AG04449 (cell line): ENCODE measurements around the gene LGALS1.

ENCODE experiments used
- CTCF ChIA-PET: fragments of 350-600 bp; formaldehyde crosslinking; extraction: SDS; loops from one replicate; lab custom pipeline; 2021; ENCODE audit warnings: antibody characterized with exemption; lab: Yijun Ruan, JAX
- POLR2A ChIA-PET: fragments of 400-600, 350-600 bp; formaldehyde crosslinking; extraction: SDS; loops from one replicate; lab custom pipeline; 2020; ENCODE audit warnings: antibody characterized with exemption, inconsistent platforms; lab: Yijun Ruan, JAX
- DNase-seq: peaks from one replicate; pipeline ENCODE4 v3.0.0-alpha.2; 2010; ENCODE audit warnings: low read depth, low spot score
- H3K4me3 ChIP-seq: 2 replicates; pipeline ENCODE4 v1.5.1; 2011; ENCODE audit warnings: low read depth, mild to moderate bottlenecking, control low read depth, low read length
- TF ChIP-seq, protein P1 (sequence below): IDR thresholded peaks from one replicate; pipeline ENCODE4 v1.5.1; 2011; ENCODE audit warnings: mild to moderate bottlenecking, moderate library complexity, low read length, control low read depth, inconsistent platforms; ENCODE audit not compliant: insufficient read depth; ENCODE audit errors: missing control alignments

LGALS1 gene

DNA sequence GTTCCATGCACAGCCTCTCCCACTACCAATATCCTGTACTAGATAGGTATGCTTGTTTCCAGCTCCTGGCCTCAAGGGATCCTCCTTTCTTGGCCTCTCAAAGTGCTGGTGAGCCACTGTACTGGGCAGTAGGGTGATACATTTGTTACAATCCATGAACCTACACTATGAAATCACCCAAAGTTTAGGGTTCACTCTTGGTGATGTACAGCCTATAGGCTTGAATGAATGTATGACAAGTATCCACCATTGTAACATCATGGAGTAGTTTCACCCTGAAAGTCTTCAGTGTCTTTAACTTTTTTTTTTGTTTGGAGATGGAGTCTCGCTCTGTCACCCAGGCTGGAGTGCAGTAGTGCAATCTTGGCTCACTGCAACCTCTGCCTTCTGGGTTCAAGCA, 53.2 kb downstream of the LGALS1 start:
- H3K4me3 ChIP-seq = no peak overlapping the region
- POLR2A ChIA-PET = no interaction called here
- CTCF ChIA-PET = interaction anchor here (1.1 to 2.5 kb wide), 2 partner anchors 85 to 87 kb away, joined by 4 to 7 read pairs; no protein-coding TSS in a partner anchor
- no peak for DNase-seq
- TF ChIP-seq, protein P1, sequence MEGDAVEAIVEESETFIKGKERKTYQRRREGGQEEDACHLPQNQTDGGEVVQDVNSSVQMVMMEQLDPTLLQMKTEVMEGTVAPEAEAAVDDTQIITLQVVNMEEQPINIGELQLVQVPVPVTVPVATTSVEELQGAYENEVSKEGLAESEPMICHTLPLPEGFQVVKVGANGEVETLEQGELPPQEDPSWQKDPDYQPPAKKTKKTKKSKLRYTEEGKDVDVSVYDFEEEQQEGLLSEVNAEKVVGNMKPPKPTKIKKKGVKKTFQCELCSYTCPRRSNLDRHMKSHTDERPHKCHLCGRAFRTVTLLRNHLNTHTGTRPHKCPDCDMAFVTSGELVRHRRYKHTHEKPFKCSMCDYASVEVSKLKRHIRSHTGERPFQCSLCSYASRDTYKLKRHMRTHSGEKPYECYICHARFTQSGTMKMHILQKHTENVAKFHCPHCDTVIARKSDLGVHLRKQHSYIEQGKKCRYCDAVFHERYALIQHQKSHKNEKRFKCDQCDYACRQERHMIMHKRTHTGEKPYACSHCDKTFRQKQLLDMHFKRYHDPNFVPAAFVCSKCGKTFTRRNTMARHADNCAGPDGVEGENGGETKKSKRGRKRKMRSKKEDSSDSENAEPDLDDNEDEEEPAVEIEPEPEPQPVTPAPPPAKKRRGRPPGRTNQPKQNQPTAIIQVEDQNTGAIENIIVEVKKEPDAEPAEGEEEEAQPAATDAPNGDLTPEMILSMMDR = no peak
